NOMO-1 treated with dmso at 0.1 percent for 144 hours (cell line): ENCODE results near the gene ZBTB16.

Experiments used
- DNase-seq: peaks from one replicate; lab custom pipeline; 2025; ENCODE audit not compliant: unreplicated experiment; lab: John Stamatoyannopoulos, UW

Gene ZBTB16

DNA sequence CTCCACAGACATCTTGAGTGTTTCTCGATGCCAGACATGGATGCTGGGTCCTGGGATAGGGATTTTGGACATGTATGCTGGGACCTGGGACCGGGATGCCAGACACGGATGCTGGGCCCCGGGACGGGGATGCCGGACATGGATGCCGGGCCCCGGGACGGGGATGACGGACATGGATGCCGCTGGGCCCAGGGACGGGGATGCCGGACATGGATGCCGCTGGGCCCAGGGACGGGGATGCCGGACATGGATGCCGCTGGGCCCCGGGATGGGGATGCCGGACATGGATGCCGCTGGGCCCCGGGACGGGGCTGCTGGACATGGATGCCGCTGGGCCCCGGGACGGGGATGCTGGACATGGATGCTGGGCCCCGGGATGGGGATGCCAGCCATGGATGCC lies 139.5 kb downstream of the ZBTB16 start:
- DNase-seq: no peak

DNA sequence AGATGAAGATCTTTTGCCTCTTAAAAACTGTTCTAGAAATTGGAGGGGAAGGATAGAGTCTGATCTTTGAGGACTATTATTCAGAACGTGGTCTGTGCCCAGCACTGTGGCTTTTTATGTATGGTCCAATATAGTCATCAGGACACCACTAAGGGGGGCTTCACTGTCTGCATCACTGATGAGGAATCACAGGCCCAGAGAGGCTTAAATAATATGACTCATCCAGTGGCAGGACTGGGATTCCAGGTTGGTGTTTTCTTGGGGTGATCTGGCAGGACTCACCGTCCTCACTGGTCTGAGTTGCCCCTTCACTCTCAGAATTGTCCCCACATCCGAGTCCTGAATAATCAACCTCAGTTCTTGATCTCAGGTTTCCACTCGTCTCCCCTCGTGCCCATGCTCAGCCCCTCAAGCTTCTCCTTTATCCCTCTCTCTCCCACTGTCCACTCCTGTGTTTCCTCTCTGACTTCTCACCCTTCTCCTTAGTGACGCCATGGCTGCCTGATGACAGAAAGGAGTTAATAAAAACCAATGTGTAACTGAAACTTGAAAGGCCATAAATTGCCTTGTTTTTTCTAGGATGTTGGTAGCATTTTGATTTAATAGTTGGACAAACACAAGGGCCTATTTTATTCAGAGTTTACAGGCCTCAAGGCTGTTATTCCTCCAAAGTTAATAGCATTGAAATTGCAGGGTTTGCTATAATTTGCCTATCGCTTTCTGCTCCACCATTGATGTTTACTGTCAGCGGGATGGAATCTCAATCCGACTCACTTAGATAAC lies 141.0 kb downstream of the ZBTB16 start:
- DNase-seq: no peak

DNA sequence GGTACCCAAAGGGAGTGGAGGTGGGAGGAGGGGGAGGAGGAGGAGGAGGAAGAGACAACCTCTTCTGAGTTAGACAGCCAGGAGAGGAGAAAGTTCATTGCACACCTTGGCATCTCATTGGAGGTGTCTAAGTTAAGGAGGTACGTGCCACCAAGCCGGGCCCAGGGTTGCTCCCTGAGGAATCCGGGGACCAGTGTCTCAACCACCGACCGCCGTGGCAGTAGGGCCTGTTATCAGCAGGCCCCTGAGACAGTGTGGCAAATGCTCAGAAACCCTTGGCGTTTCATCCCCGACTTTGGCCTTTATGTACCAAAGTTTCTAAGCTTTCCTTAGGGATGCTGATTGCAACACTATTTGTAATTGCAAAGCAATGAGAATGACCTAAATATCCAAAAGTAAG lies 141.7 kb downstream of the ZBTB16 start:
- no peak for DNase-seq

DNA sequence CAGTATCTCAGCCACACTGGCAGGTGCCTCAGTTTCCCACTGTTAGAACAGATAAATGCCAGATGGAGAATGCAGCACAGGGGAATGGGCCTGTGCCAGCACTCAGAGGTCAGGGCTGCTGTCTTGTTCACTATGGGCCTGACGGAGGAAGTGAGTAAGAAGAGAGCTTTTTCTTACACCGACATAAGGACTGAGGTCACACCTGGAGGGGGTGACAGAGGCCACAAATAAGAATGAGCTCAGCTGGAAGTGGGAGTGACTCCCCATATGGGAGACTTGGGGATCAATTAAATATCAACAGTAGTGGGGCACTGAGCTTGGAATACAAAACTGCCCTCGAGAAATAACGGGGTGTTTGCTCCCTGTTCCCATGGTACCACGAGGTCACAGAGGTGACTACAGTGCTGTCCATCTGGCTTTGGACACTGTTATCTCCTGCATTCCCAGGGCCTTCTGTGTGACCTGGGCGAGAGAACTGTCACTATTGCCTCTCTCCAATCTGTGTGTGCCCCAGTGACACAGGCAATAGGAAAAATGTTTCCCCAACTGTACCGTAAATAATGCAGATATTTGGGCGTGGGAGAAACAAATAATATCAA lies 142.6 kb downstream of the ZBTB16 start:
- no peak for DNase-seq

DNA sequence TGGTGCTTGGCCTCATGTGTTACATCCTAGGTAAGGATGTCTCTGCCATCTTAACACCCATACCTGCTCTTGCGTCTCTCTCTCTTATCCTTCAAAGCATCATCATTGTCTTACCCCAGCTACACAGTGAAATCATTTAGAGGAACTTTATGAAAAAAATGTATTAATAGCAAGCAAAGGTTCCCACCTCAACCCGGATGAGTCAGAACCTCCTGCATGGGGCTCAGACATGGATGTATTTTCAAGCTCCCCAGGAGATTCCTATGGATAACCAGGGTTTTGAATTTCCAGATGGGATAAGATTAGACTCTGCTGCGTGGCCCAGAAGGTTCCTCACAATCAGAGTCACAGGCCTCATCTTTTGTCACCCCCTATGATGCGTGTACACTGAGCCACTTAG lies 147.6 kb downstream of the ZBTB16 start:
- DNase-seq: no peak

DNA sequence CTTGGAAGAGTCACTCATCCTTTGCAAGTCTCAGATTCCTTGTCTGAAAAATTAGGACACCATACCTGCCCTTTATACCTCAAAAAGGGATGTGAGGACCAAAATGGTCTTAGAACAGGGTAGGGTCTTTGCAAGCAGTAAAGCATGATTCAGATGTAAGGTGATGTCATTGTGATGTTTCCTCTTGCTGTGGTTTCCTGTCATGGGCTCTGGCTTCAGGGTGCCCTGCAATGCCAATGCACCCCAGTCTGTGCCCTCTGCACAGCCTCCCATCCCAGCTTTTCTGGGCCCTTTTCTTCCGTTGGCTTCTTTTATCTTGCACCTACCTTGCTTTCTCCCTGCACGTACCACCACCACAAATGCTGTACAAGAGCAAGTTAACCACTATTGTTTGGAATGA lies 148.9 kb downstream of the ZBTB16 start:
- DNase-seq: no peak

DNA sequence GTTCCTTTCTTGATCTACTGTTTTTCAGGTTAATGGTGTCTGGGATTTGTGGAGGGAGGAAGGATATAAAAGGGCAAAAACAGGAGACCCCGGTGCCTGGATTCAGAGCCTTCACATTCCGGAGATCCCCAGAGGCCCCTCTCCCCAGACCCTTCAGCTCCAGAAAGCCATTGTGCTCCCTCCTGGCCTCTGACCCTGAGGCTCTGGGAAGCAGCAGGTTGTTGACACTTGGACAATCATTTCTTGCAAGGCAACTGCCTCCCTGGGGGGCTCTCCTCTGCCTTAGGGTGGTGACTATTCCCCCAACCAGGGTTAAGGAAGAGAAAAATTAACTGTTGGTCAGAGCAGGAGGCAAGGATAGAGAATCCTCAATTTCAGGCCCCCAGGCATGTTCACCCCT lies 149.8 kb downstream of the ZBTB16 start:
- no peak for DNase-seq

DNA sequence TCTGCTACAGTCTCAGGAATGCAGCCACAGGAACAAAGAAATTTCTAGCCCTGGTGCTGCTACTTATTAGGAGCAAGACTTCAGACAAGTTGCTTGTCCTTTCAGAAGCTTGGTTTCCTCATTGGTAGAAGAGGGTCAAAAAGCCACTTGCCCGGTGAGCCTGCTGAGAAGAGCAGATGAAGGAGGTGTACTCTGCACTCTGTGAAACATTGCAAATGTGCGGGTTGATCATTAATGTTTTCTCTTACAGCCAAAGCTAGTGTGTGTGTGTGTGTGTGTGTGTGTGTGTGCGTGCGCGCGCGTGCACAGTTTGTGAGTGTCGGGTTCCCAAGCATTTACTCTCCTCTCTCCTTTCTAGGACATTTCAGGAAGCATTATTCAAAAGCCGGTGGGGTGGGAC lies 150.4 kb downstream of the ZBTB16 start:
- DNase-seq: no peak

DNA sequence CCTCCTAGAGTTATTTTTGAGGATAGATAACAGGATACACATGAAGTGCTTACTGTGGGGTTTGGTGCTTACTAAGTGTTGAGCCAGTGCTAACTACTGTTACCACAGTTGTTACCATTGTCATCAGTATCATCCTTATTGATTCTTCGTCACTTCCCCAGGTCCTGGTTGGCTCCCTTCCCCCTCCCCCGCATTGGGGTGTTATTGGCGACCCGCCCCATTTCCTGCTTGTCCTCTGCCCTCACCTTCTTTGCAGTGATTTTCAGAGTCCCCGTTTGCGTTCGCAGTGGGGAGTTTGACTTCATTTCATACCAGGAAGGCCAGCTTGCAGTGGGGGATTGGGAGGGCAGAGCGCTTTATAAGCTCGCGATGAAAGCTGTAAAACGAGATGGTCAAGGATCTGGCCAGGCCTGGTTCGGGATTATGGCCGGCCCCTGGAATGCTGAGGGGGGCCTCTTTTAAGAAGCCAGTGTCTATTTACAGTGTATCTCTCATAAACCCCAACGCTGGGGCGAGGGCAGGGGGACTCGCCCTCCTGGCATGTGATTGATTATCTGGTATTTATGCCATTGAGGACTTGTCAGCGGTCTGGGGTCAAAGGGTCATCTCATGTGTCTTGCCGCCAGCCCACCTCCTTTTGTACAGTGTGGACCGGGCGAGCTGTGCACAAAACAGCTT lies 152.1 kb downstream of the ZBTB16 start:
- no peak for DNase-seq

DNA sequence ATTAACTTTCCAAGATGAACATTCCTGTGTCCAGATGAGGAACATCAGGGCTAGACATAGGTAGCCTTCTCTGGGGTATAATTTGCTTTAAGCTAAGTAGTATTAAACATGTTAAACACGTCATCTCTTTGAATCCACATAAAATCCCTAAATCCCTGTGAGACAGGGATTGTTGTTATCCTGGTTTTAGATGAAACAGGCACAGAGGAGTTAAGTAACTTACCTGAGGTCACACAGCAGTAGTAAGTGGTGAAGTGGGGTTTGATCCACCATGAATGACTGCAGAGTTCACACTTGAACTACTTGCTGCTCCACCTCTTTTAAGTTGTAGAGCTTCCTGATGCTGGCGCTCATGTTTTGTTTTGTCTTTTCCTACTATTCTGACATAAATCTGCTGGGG lies 154.1 kb downstream of the ZBTB16 start:
- no peak for DNase-seq

DNA sequence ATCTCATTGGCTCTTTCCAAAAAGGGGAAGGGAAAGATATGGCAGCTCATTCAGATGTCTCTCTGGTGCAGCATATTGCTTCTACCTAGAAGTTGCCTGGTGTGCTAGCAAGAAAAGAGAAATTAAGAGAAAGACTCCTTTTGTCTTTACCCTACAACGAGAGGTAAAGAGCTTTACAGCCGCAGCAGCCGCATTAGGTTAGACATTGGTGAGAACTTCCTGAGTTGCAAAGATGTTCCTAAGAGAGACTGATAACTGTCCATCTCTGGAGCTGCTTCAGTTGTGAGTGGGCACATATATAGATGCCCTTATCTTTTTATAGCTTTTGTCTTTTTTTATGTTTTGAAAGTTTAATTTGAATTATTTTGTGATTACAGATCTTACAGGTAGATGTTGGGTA lies 155.9 kb downstream of the ZBTB16 start:
- DNase-seq: no peak

DNA sequence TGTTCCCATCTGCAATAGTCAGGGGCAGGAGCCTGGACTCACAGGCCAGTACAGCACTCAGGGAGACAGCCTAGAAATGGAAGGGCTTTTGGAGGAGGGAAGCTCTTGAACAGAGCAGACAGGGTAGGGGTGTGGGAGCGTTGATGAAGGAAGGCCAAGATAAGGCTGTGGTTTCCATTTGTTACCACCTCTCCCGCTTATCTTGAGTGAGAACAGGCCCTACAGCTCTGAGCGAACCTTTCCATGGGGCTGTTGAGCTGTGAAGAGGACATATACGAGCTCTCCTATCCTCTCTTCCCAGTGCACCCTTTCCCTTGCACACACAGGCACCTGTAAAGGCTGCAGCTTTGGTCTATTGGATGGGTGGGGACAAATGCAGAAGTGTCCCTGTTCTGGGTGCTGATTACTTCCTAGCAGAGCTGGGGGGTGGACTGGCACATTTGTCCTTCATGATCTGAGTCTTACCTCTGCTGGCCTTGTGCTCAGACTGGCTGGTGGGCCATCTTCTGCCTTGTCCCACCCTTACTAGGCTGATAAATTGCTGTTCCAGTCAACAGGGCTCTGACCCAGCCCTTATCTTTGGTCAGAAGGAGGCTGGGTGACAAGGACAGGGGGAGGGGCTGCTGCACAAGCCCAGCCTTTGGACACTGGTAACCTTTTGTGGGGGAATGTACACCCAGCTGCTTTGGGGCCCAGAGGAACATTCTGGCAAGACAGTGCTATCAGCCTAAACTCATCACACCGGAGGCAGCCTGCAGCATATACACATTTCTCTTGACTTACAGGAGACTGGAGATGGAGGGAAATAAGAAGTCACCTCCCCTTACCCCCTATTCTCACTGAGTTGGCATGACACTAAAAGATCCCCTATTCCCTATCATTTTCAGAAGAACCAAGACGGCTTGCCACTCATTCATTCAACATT lies 156.6 kb downstream of the ZBTB16 start:
- no peak for DNase-seq

DNA sequence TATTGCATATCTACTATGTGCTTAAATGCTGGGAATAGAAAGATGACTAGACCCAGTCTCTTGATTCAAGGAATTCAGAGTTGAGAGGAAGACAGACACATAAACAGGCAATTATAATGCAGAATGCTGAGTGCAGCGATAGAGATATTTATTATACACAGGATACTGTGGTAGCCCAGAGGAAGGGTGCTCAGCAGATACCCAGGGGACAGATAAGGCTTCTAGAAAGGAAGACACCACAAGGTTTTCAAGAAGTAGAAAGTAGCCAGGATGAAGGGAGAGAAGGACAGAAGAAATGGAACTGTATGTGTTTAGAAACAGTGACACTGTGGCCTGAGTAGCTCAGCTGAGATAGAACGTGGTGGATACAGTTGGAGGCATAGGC lies 157.3 kb downstream of the ZBTB16 start:
- DNase-seq: no peak

DNA sequence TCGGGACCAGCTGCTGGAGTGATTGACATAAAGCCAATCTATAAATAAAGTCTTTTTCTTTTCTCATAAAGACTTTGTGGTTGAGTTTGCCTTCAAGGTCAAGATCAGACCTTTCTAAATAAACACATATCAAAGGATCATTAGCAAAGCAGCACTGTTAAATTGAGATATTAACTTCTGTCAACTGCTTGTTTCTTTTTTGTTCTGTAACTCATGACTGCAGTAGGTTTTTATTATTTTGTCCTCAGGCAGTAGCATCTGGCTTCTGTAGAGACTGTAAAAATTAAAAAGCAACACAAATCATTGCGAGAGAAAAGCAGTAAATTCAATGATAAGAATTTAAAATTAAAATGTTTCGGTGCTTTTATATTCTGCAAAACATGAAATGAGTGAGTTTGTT lies 159.0 kb downstream of the ZBTB16 start:
- DNase-seq: no peak

DNA sequence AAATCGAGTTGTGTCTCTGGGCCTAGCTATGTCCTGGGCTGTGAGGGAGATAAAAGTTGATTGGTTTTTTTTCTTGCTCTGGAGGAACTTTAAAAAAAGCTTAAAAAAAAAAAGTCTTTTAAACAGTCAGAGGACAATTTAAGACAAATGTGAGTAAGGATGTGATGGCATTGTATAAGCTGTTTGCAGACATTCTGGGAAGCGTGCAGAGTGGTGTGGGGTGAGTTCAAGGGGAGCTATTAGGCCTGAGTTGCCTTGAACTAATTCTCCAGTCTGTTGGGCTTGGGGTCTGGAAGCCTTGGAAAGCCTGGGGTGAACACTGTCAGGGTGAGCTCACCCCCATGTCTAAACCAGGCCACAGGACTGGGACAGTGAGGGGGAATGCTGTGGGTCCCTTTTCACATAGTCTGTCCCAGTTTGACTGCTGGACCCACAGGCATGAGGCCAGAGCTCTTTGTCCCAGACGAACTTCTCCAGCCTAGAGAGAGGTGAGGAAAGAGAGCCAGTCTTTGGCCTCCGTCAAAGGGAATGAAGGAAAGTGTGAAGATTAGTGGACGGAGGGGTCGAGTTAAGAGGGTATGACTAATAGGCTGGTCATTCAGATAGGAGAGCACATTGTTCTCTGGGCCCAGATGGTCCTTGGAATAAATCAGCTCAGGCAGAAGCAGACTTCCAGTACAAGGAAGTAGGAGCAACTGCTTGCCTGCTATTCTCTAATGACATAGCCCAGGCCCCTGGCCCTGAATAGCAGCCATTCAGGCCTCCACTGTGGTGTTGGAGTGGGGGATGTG lies 160.2 kb downstream of the ZBTB16 start:
- no peak for DNase-seq

DNA sequence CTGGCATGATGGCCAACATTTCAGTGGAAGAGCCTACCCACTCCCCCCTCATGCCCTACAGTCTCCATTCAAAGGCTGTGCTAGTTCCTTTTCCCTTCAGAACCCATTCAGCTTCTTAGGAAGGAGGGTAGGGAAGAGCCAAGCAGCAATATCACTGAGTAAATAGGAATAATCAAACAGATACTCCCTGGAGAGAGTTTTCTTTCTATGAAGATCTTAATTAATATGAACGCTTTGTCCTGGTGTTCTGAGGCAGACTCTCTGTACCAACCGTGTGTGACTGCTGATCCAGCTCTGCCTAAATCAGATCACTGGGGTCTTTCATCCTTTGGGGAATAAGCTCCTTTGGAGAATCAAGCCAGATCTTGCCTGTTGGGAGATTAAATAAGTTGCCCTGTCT lies 161.5 kb downstream of the ZBTB16 start:
- no peak for DNase-seq

DNA sequence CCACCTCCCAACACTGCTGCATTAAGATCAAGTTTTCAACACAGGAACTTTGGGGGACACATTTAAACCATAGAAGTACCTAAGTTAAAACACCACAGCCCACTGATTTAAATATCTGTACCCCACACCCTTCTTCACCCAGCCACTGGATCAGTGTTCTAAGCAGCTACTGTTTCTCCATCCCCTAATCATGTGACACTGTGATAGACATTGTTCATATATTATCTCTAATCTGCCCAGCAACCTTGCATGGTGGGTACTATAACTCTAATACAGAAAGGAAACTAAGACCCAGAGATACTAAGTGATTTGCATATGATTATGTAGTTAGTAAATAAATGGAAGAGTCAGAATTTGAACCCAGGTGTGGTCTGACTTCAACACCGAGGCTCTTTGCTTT lies 166.2 kb downstream of the ZBTB16 start:
- no peak for DNase-seq

DNA sequence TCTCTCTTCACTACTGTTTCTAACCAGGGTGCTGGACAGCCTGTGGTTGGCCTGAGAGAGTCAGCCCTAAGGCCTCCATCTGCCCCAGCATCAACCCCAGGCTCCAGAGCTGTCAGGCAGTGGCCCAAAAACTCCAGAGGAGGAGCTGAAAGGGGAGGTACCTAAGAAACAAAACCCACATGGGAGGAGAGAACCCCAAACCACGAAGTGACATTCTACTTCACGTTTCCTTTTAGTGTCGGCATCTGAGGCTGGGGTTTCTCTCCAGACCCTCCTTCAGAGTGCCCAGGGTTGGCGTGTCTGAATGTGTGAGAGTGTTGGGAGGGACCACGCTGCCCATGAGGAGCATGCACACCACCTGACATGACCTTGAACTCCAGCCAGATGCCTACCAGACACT lies 166.8 kb downstream of the ZBTB16 start:
- no peak for DNase-seq

DNA sequence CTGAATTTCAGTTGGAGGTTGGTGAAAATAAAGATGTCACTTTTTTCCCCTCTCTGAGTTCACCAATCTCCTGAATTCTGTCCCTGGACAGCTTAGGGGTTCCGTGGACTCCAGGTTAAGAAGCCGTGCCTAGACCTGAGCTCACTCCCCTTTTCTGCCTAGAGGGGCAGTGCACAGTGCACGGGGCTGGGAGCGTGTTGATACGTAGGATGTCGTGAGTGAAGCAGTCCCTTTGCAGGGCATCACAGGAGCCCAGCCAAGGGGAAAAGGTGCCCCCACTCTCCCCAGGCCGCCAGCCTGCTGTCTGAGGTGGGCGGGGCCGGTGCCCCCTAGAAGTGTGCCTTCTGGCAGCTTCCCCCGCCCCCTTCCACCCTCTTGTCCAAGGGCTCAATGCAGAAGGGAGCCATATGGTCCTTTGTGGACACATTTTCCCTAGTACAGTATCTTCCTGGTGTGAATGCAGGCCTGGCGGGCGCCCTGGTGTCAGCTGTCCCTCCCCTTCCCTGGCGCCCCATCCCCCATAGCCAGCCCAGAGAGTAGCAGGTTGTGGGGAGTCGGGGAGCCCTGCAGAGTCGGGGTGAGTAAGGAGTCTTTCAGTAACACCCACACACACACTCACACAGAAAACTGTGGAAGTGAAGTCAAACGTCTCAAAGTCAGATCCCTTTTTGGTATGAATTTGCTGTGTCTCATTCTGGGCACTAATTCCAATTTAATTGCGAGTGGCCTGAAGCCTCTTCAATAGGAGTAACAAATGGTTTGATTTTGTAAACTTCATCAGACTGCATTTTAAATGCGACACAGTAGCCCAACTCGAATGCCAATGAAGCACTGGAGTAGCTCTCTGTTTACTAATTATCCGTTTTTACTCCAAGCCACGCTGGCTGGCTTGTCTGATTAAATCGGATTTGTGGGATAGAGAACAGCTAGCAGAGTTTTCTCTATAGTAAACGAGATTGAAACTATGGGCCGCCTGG lies 169.2 kb downstream of the ZBTB16 start:
- DNase-seq: no peak
